Mesenchymal stem cell (in vitro differentiated cells and primary cell): ENCODE results near the gene AGAP1.
A peak's percentile ranks its signal among the peaks of the same experiment; 100 is the strongest.

Experiments
- DNase-seq: peaks from one replicate; pipeline ENCODE4 v3.0.0-alpha.2; 2013
- H2AFZ ChIP-seq: one replicate; pipeline ENCODE4 v1.6.1; 2013; ENCODE audit warnings: low read depth, mild to moderate bottlenecking, control low read depth, inconsistent platforms, low read length, moderate library complexity
- H2AK5ac ChIP-seq: 2 replicates; pipeline ENCODE4 v1.6.1; 2013; ENCODE audit warnings: low read length, moderate library complexity, mild to moderate bottlenecking, inconsistent platforms; ENCODE audit not compliant: severe bottlenecking
- H2BK120ac ChIP-seq: one replicate; pipeline ENCODE4 v1.6.1; 2013; ENCODE audit warnings: low read depth, mild to moderate bottlenecking, inconsistent platforms, low read length, moderate library complexity
- H2BK12ac ChIP-seq, 2 experiments: one replicate each; pipeline ENCODE4 v1.6.1; 2013; ENCODE audit warnings: inconsistent platforms in 2 of 2, low read length in 2 of 2, mild to moderate bottlenecking in 2 of 2, moderate library complexity in 2 of 2, control low read depth in 1 of 2
- H2BK15ac ChIP-seq: one replicate; pipeline ENCODE4 v1.6.1; 2013; ENCODE audit warnings: mild to moderate bottlenecking, low read depth, inconsistent platforms; ENCODE audit not compliant: poor library complexity, severe bottlenecking
- H2BK5ac ChIP-seq: 2 replicates; pipeline ENCODE4 v1.6.1; 2013; ENCODE audit warnings: low read depth, mild to moderate bottlenecking, low read length, control low read depth, inconsistent platforms; ENCODE audit not compliant: poor library complexity, severe bottlenecking
- H3K14ac ChIP-seq, 2 experiments: one replicate each; pipeline ENCODE4 v1.6.1; 2013; ENCODE audit warnings: inconsistent platforms in 2 of 2, low read length in 2 of 2, control low read depth in 1 of 2, mild to moderate bottlenecking in 1 of 2, moderate library complexity in 1 of 2
- H3K18ac ChIP-seq, 2 experiments: one replicate each; pipeline ENCODE4 v1.6.1; 2013; ENCODE audit warnings: inconsistent platforms in 2 of 2, low read length in 2 of 2, control low read depth in 1 of 2, low read depth in 1 of 2, mild to moderate bottlenecking in 1 of 2
- H3K23ac ChIP-seq, 2 experiments: one replicate each; pipeline ENCODE4 v1.6.1; 2013; ENCODE audit warnings: inconsistent platforms in 2 of 2, low read length in 2 of 2, mild to moderate bottlenecking in 2 of 2, moderate library complexity in 2 of 2, control low read depth in 1 of 2
- H3K27ac ChIP-seq: 2 replicates; pipeline ENCODE4 v1.5.1; 2013; ENCODE audit warnings: mild to moderate bottlenecking, moderate library complexity, low read length, control low read depth, inconsistent platforms; ENCODE audit not compliant: poor library complexity, severe bottlenecking
- H3K27me3 ChIP-seq, 2 experiments: 2 replicates each; pipeline versions ENCODE4 v1.6.1 to v1.7.0; 2013; ENCODE audit warnings: low read length in 2 of 2, mild to moderate bottlenecking in 2 of 2, moderate library complexity in 2 of 2, control low read depth in 1 of 2, inconsistent platforms in 1 of 2; ENCODE audit not compliant: control insufficient read depth in 1 of 2, insufficient read depth in 1 of 2
- H3K36me3 ChIP-seq, 2 experiments: 2 replicates each; pipeline versions ENCODE4 v1.6.1 to v1.7.0; 2013; ENCODE audit warnings: low read length in 2 of 2, control low read depth in 1 of 2, inconsistent platforms in 1 of 2, low read depth in 1 of 2, mild to moderate bottlenecking in 1 of 2; ENCODE audit not compliant: insufficient read depth in 2 of 2, control insufficient read depth in 1 of 2
- H3K4ac ChIP-seq, 2 experiments: one replicate each; pipeline ENCODE4 v1.6.1; 2013; ENCODE audit warnings: inconsistent platforms in 2 of 2, low read length in 2 of 2, mild to moderate bottlenecking in 2 of 2, moderate library complexity in 2 of 2, control low read depth in 1 of 2, low read depth in 1 of 2
- H3K4me1 ChIP-seq: 2 replicates; pipeline ENCODE4 v1.6.1; 2013; ENCODE audit warnings: low read depth, low read length, control low read depth; ENCODE audit not compliant: control insufficient read depth, insufficient read depth
- H3K4me2 ChIP-seq: 2 replicates; pipeline ENCODE4 v1.6.1; 2013; ENCODE audit warnings: low read length, mild to moderate bottlenecking, inconsistent platforms; ENCODE audit not compliant: poor library complexity, severe bottlenecking
- H3K4me3 ChIP-seq, 2 experiments: 2 replicates each; pipeline versions ENCODE4 v1.5.1 to v1.7.0; 2013; ENCODE audit warnings: low read length in 2 of 2, mild to moderate bottlenecking in 2 of 2, control low read depth in 1 of 2, low read depth in 1 of 2; ENCODE audit not compliant: insufficient read depth in 1 of 2
- H3K79me1 ChIP-seq: replicated peaks from 2 replicates; pipeline ENCODE4 v1.6.1; 2013; ENCODE audit warnings: mild to moderate bottlenecking, control low read depth, low read length, inconsistent platforms; ENCODE audit not compliant: poor library complexity, severe bottlenecking
- H3K9ac ChIP-seq: 2 replicates; pipeline ENCODE4 v1.7.0; 2013; ENCODE audit warnings: mild to moderate bottlenecking, low read length, moderate library complexity
- H3K9me3 ChIP-seq: 2 replicates; pipeline ENCODE4 v1.7.0; 2013; ENCODE audit warnings: mild to moderate bottlenecking, low read length; ENCODE audit not compliant: control insufficient read depth
- H4K8ac ChIP-seq: one replicate; pipeline ENCODE4 v1.6.1; 2013; ENCODE audit warnings: inconsistent platforms, mild to moderate bottlenecking, low read length, moderate library complexity
- H4K91ac ChIP-seq: one replicate; pipeline ENCODE4 v1.6.1; 2013; ENCODE audit warnings: mild to moderate bottlenecking, low read length, inconsistent platforms
- WGBS: methylation state at CpG from one replicate; pipeline ENCODE4 v1.1.7; 2013; ENCODE audit warnings: mixed read lengths; 5-methylcytosine and 5-hydroxymethylcytosine counted together

Gene AGAP1

DNA sequence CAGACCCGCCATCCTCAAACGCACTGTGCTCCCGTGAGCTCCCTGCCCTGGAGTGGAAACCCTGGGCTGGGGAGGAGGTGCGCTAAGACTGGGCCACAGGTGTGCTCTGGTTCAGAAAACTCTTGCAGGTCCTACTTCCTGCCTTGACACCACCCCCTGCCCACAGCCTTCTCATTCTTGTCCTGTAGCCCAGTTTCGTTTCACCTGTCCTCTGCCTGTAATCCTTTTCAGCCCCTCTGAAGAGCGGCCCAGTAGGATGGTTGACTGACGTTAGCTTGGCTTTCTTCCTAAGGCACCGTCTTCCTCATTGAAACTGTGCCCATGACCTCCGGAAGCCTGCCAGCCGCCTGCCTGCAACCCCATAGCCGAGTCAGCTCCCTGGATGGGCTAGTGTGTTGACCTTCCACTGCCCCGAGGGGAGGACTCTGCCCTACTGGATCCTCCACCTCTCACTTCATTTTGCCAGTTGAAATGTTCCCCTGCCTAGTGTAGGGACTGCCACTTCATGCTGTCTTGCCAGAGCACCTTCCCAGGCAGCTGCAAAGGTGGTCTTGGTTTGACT, 116.9 kb downstream of the AGAP1 start:
- H2BK12ac ChIP-seq = no peak overlapping the region
- no peak overlapping the region for H3K18ac ChIP-seq
- WGBS = 92% methylated on average over 12 of the region's 12 CpGs
- no peak overlapping the region for H3K9ac ChIP-seq
- no peak overlapping the region for H4K91ac ChIP-seq
- H2AFZ ChIP-seq = no peak overlapping the region
- H3K36me3 ChIP-seq = no peaks in the 10 kb centered on the region
- DNase-seq = no peak
- no peak overlapping the region for H4K8ac ChIP-seq
- no peak overlapping the region for H2AK5ac ChIP-seq
- H3K27ac ChIP-seq = no peak overlapping the region
- no peaks in the 10 kb centered on the region for H3K9me3 ChIP-seq
- no peaks in the 10 kb centered on the region for H3K27me3 ChIP-seq
- no peak overlapping the region for H3K14ac ChIP-seq
- no peak overlapping the region for H3K23ac ChIP-seq
- no peak overlapping the region for H2BK15ac ChIP-seq
- H2BK5ac ChIP-seq = no peak overlapping the region
- no peak overlapping the region for H3K4ac ChIP-seq
- H3K4me3 ChIP-seq = no peak overlapping the region
- no peak overlapping the region for H3K4me2 ChIP-seq
- H3K4me1 ChIP-seq = peaks cover 16% of the 10 kb centered on the region
- peaks cover 60% of the 10 kb centered on the region for H3K79me1 ChIP-seq
- no peak overlapping the region for H2BK120ac ChIP-seq

DNA sequence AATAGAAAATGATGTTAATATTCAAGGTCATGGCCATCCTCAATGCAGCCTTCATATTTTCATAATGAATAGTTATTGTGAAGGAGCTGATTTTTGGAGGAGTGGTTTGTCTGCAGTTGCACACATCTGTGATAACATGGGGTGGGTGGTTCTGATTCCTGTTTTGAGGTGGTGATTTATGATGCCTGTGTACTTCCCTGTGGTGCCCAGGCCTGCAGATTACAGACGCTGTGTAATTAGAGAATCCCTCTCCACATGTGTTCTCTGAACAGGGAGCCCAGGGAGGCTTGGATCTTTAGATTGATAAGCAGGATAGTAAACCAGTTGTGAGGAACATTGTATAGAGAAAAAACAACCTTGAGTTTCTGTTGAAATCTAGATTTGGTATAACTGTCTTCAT, 117.5 kb downstream of the AGAP1 start:
- no peak overlapping the region for H3K9ac ChIP-seq
- H3K9me3 ChIP-seq = no peaks in the 10 kb centered on the region
- peaks cover 60% of the 10 kb centered on the region for H3K79me1 ChIP-seq
- H2AFZ ChIP-seq = no peak overlapping the region
- 69% methylated on average over 1 of the region's 1 CpG for WGBS
- no peak overlapping the region for H2AK5ac ChIP-seq
- H4K91ac ChIP-seq = no peak overlapping the region
- no peak overlapping the region for H3K4me3 ChIP-seq
- no peak overlapping the region for H2BK15ac ChIP-seq
- H3K4ac ChIP-seq = no peak overlapping the region
- no peak overlapping the region for H3K18ac ChIP-seq
- H3K27ac ChIP-seq = no peak overlapping the region
- no peak overlapping the region for H3K4me2 ChIP-seq
- DNase-seq = no peak
- H3K23ac ChIP-seq = no peak overlapping the region
- peaks cover 16% of the 10 kb centered on the region for H3K4me1 ChIP-seq
- H3K36me3 ChIP-seq = no peaks in the 10 kb centered on the region
- H3K27me3 ChIP-seq = no peaks in the 10 kb centered on the region
- H2BK120ac ChIP-seq = no peak overlapping the region
- no peak overlapping the region for H2BK5ac ChIP-seq
- H2BK12ac ChIP-seq = no peak overlapping the region
- H3K14ac ChIP-seq = no peak overlapping the region
- H4K8ac ChIP-seq = no peak overlapping the region

DNA sequence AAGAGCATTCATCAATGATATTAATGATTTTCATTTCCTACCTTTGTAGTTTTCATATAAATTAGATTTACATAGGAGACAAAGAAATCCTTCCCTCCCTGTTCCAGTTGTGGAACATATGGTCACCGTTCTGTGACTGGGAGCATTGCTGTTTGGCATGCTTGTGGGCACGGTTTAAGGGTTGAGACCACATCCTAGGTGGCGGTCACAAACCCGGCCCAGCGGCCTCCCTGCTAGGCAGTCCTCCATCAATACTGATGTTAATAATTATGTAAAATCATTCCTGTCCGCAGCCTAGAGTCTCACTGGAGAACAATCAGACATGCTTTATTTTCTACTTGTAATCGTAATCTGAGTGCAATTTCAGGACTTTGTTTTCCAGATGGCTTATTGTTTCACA, 117.9 kb downstream of the AGAP1 start:
- H3K79me1 ChIP-seq = peaks cover 62% of the 10 kb centered on the region
- no peak overlapping the region for H2BK12ac ChIP-seq
- no peaks in the 10 kb centered on the region for H3K9me3 ChIP-seq
- H3K27ac ChIP-seq = no peak overlapping the region
- H3K9ac ChIP-seq = no peak overlapping the region
- WGBS = 96% methylated on average over 7 of the region's 7 CpGs
- no peak overlapping the region for H3K4me2 ChIP-seq
- no peak overlapping the region for H3K4me3 ChIP-seq
- no peak overlapping the region for H2BK120ac ChIP-seq
- no peak overlapping the region for H4K91ac ChIP-seq
- no peak overlapping the region for H2BK5ac ChIP-seq
- no peak overlapping the region for H2AFZ ChIP-seq
- H3K14ac ChIP-seq = no peak overlapping the region
- H3K27me3 ChIP-seq = no peaks in the 10 kb centered on the region
- peaks cover 16% of the 10 kb centered on the region for H3K4me1 ChIP-seq
- no peak overlapping the region for H3K23ac ChIP-seq
- no peak overlapping the region for H2AK5ac ChIP-seq
- DNase-seq = no peak
- no peak overlapping the region for H3K18ac ChIP-seq
- no peaks in the 10 kb centered on the region for H3K36me3 ChIP-seq
- no peak overlapping the region for H3K4ac ChIP-seq
- H4K8ac ChIP-seq = no peak overlapping the region
- H2BK15ac ChIP-seq = no peak overlapping the region

DNA sequence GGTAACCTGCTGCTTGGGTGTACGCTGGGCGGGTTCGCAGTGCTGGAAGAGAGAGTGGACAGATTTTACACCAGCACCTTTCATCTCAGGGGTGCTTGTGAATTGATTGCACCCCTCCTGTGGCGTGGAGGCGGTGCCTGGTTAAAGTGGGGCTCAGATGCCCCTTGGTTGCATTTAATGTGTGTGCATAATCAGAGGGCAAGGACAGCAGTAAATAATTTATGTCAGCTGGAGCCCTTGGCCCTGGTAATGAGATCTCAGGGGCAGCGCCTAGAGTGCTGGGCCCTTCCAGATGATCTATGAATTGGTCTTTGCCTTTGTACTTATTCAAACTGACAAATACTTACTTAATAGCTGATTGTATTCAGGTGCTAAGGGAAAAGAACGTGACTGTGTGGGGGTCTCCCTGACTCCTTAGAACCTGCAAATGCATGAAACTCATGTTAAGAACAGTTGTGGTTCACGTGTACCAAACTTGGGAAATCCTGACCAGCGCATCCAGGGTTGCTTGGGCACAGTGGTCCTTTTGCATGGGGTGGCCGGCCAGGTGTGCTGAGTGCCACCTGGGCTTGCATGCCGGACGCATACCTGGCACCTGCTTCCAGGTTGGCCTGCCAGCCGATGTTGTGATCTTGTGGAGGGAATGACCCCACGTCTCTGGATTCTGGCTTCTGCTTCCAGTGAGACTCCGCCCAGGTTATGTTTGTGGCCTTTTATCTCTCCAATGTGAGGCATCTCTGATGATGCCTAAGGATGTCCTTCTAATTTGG, 118.5 kb downstream of the AGAP1 start:
- no peak overlapping the region for H4K8ac ChIP-seq
- H3K9me3 ChIP-seq = no peaks in the 10 kb centered on the region
- peaks cover 16% of the 10 kb centered on the region for H3K4me1 ChIP-seq
- no peak for DNase-seq
- H3K4me3 ChIP-seq = no peak overlapping the region
- H3K18ac ChIP-seq = no peak overlapping the region
- no peak overlapping the region for H2BK15ac ChIP-seq
- H3K27ac ChIP-seq = no peak overlapping the region
- H3K4me2 ChIP-seq = no peak overlapping the region
- no peak overlapping the region for H2AFZ ChIP-seq
- no peak overlapping the region for H3K23ac ChIP-seq
- no peak overlapping the region for H2BK5ac ChIP-seq
- H3K9ac ChIP-seq = no peak overlapping the region
- no peak overlapping the region for H2AK5ac ChIP-seq
- H2BK120ac ChIP-seq = no peak overlapping the region
- no peak overlapping the region for H4K91ac ChIP-seq
- peaks cover 56% of the 10 kb centered on the region for H3K79me1 ChIP-seq
- H3K36me3 ChIP-seq = no peaks in the 10 kb centered on the region
- no peaks in the 10 kb centered on the region for H3K27me3 ChIP-seq
- H2BK12ac ChIP-seq = peak overlapping the region in 1 of 2 experiments; percentile 13
- no peak overlapping the region for H3K4ac ChIP-seq
- no peak overlapping the region for H3K14ac ChIP-seq
- WGBS = 97% methylated on average over 14 of the region's 15 CpGs
